OCI-LY7 (cell line): ENCODE data around the gene TRPM3.

ENCODE experiments used
- EZH2phosphoT487 ChIP-seq: fragments of 200-600 bp; sonication (generic); IDR thresholded peaks from 2 replicates; pipeline ENCODE4 v1.6.1; 2018; ENCODE audit warnings: low read depth, borderline replicate concordance, mild to moderate bottlenecking, mixed run types, antibody characterized with exemption, low read length, moderate library complexity, mixed read lengths
- TF ChIP-seq, protein P1 (sequence below): fragments of 200-600 bp; sonication (generic); conservative IDR thresholded peaks from 2 replicates; pipeline ENCODE4 v1.5.1; 2014; ENCODE audit warnings: mild to moderate bottlenecking, antibody characterized with exemption, low read length, moderate library complexity, mixed read lengths

GRCh38 chr9:70883963-70884793 lies 237.2 kb downstream of the TRPM3 start:
- TF ChIP-seq, protein P1, sequence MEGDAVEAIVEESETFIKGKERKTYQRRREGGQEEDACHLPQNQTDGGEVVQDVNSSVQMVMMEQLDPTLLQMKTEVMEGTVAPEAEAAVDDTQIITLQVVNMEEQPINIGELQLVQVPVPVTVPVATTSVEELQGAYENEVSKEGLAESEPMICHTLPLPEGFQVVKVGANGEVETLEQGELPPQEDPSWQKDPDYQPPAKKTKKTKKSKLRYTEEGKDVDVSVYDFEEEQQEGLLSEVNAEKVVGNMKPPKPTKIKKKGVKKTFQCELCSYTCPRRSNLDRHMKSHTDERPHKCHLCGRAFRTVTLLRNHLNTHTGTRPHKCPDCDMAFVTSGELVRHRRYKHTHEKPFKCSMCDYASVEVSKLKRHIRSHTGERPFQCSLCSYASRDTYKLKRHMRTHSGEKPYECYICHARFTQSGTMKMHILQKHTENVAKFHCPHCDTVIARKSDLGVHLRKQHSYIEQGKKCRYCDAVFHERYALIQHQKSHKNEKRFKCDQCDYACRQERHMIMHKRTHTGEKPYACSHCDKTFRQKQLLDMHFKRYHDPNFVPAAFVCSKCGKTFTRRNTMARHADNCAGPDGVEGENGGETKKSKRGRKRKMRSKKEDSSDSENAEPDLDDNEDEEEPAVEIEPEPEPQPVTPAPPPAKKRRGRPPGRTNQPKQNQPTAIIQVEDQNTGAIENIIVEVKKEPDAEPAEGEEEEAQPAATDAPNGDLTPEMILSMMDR: no peak
- TF ChIP-seq EZH2phosphoT487: no peak
